GM23338 (cell line): ENCODE results near the gene ADCY7. TPM values are rescaled to one million over a fixed set of nuclear protein-coding genes. Genes with fewer than 3 reads are reported as not detected.

Experiments
- ATAC-seq: fragments of 200-7000 bp; cut with Tn5 transposase; 3 replicates; pipeline ENCODE4 v1.9.1; 2020
- DNase-seq: peaks from one replicate; pipeline ENCODE4 v3.0.0-alpha.2; 2015; ENCODE audit warnings: low spot score
- H2AFZ ChIP-seq: fragments of 200-600 bp; sonication (generic); 2 replicates; pipeline ENCODE4 v1.8.0; 2016; ENCODE audit warnings: antibody characterized with exemption, mild to moderate bottlenecking, moderate library complexity
- H3F3A ChIP-seq: fragments of 200-600 bp; sonication (generic); replicated peaks from 2 replicates; pipeline ENCODE4 v1.8.0; 2017; ENCODE audit warnings: antibody characterized with exemption, mixed run types, low read depth
- H3K27ac ChIP-seq: fragments of 200-600 bp; sonication (generic); 2 replicates; pipeline ENCODE4 v1.6.1; 2016; ENCODE audit warnings: low read depth
- H3K27me3 ChIP-seq: fragments of 200-600 bp; sonication (generic); 2 replicates; pipeline ENCODE4 v1.8.0; 2016; ENCODE audit warnings: mild to moderate bottlenecking, mixed run types, moderate library complexity; ENCODE audit not compliant: insufficient read depth
- H3K36me3 ChIP-seq: fragments of 200-600 bp; sonication (generic); 2 replicates; pipeline ENCODE4 v1.8.0; 2016; ENCODE audit warnings: mild to moderate bottlenecking; ENCODE audit not compliant: insufficient read depth
- H3K4me1 ChIP-seq: fragments of 200-600 bp; sonication (generic); 2 replicates; pipeline ENCODE4 v1.8.0; 2016; ENCODE audit warnings: mild to moderate bottlenecking, moderate library complexity; ENCODE audit not compliant: insufficient read depth
- H3K4me2 ChIP-seq: fragments of 200-600 bp; sonication (generic); 2 replicates; pipeline ENCODE4 v1.7.1; 2017; ENCODE audit warnings: mixed run types
- H3K4me3 ChIP-seq: fragments of 200-600 bp; sonication (generic); 2 replicates; pipeline ENCODE4 v1.6.1; 2016; ENCODE audit warnings: mixed run types
- H3K79me2 ChIP-seq: fragments of 200-600 bp; sonication (generic); replicated peaks from 2 replicates; pipeline ENCODE4 v1.8.0; 2017; ENCODE audit warnings: mild to moderate bottlenecking; ENCODE audit not compliant: insufficient read depth
- H3K9me2 ChIP-seq: fragments of 200-600 bp; sonication (generic); 2 replicates; pipeline ENCODE4 v1.8.0; 2017; ENCODE audit not compliant: insufficient read depth
- H4K20me1 ChIP-seq: fragments of 200-600 bp; sonication (generic); replicated peaks from 2 replicates; pipeline ENCODE4 v1.8.0; 2017; ENCODE audit warnings: mild to moderate bottlenecking; ENCODE audit not compliant: insufficient read depth
- H3K27ac Mint-ChIP-seq: 2 replicates; pipeline ENCODE4 v1.8.0; 2020; ENCODE audit warnings: inconsistent platforms, mild to moderate bottlenecking, moderate library complexity, mixed read lengths
- H3K27me3 Mint-ChIP-seq: 3 replicates; pipeline ENCODE4 v1.8.0; 2022; ENCODE audit warnings: low read depth, mild to moderate bottlenecking, moderate library complexity, mixed read lengths, inconsistent platforms; ENCODE audit not compliant: insufficient read depth, poor library complexity
- H3K36me3 Mint-ChIP-seq: 3 replicates; pipeline ENCODE4 v1.8.0; 2021; ENCODE audit warnings: low read depth, mild to moderate bottlenecking, inconsistent platforms, moderate library complexity, mixed read lengths
- H3K4me1 Mint-ChIP-seq: 3 replicates; pipeline ENCODE4 v1.8.0; 2020; ENCODE audit warnings: mild to moderate bottlenecking, inconsistent platforms, mixed read lengths
- H3K4me3 Mint-ChIP-seq: 3 replicates; pipeline ENCODE4 v1.8.0; 2021; ENCODE audit warnings: moderate library complexity, mild to moderate bottlenecking, inconsistent platforms, mixed read lengths
- H3K9me3 Mint-ChIP-seq: 3 replicates; pipeline ENCODE4 v1.8.0; 2020; ENCODE audit warnings: moderate library complexity, mild to moderate bottlenecking, inconsistent platforms, mixed read lengths
- CREB1 ChIP-seq: fragments of 250-450 bp; sonication (Bioruptor Pico); IDR thresholded peaks from 2 replicates; pipeline ENCODE4 v1.5.0; 2020; ENCODE audit warnings: low read depth, mild to moderate bottlenecking, moderate library complexity
- ETS1 ChIP-seq: IDR thresholded peaks from 2 replicates; pipeline ENCODE4 v1.6.1; 2016; ENCODE audit warnings: antibody characterized with exemption
- EZH2 ChIP-seq: fragments of 200-600 bp; sonication (generic); IDR thresholded peaks from one replicate; pipeline ENCODE4 v1.8.0; 2017; ENCODE audit warnings: antibody characterized with exemption, mild to moderate bottlenecking, low read depth; ENCODE audit not compliant: unreplicated experiment
- EZH2phosphoT487 ChIP-seq: fragments of 200-600 bp; sonication (generic); IDR thresholded peaks from one replicate; pipeline ENCODE4 v1.8.1; 2018; ENCODE audit warnings: antibody characterized with exemption; ENCODE audit not compliant: unreplicated experiment
- JUNB ChIP-seq: IDR thresholded peaks from one replicate; pipeline ENCODE4 v1.6.1; 2016; ENCODE audit warnings: antibody characterized with exemption; ENCODE audit not compliant: unreplicated experiment
- NANOG ChIP-seq: IDR thresholded peaks from 2 replicates; pipeline ENCODE4 v1.6.1; 2016; ENCODE audit warnings: antibody characterized with exemption, borderline replicate concordance
- POLR2AphosphoS5 ChIP-seq: IDR thresholded peaks from 2 replicates; pipeline ENCODE4 v1.6.1; 2016; ENCODE audit warnings: antibody characterized with exemption, low read depth
- STAT1 ChIP-seq: IDR thresholded peaks from one replicate; pipeline ENCODE4 v1.6.1; 2016; ENCODE audit warnings: antibody characterized with exemption; ENCODE audit not compliant: unreplicated experiment
- ZNF114 ChIP-seq: fragments of 250-450 bp; sonication (Bioruptor Pico); IDR thresholded peaks from 2 replicates; pipeline ENCODE4 v1.5.0; 2020; ENCODE audit warnings: mild to moderate bottlenecking, moderate library complexity
- ZNF331 ChIP-seq: fragments of 250-450 bp; sonication (Bioruptor Pico); IDR thresholded peaks from 2 replicates; pipeline ENCODE4 v1.5.0; 2020; ENCODE audit warnings: low read depth, mild to moderate bottlenecking, moderate library complexity
- ZNF462 ChIP-seq: fragments of 250-450 bp; sonication (Bioruptor Pico); IDR thresholded peaks from 2 replicates; pipeline ENCODE4 v1.5.0; 2020; ENCODE audit warnings: mild to moderate bottlenecking, moderate library complexity
- polyA plus RNA-seq: library from polyadenylated mRNA; unstranded; fragments of >200 nt; fragmentation: Nextera tagmentation; extraction: Ambion mirVana; gene quantifications from 2 replicates; pipeline ENCODE4 v1.2.1, GENCODE V29; 2016
- total RNA-seq: library from RNA; depleted of rRNA; stranded (reverse); fragments of >200 nt; shearing (Covaris generic); gene quantifications from 2 replicates; pipeline ENCODE4 v1.2.3, GENCODE V29; 2014
- TF ChIP-seq, protein P1 (sequence below): IDR thresholded peaks from one replicate; pipeline ENCODE4 v1.6.1; 2018; ENCODE audit warnings: antibody characterized with exemption; ENCODE audit not compliant: unreplicated experiment

Gene ADCY7
- total and polyA plus RNA-seq, 2 experiments from 2014 or later = 2.4 to 10.5 TPM

GRCh38 chr16:50279504-50279865 lies 13.1 kb downstream of the ADCY7 start:
- Mint-ChIP-seq H3K4me1 (peaks cover 20% of the 10 kb centered on the region), H3K36me3 (no peaks in the 10 kb centered on the region), H3K4me3 (no peak overlapping the region), H3K27me3 (peaks cover 2% of the 10 kb centered on the region), H3K27ac (no peak overlapping the region), H3K9me3 (no peaks in the 10 kb centered on the region)
- H3K36me3 ChIP-seq = no peaks in the 10 kb centered on the region
- no peak overlapping the region for H2AFZ ChIP-seq
- no peaks in the 10 kb centered on the region for H3K79me2 ChIP-seq
- DNase-seq (no peak), ATAC-seq (peak; percentile 45)
- H3K27me3 ChIP-seq = no peaks in the 10 kb centered on the region
- H3K4me1 ChIP-seq = peaks cover 11% of the 10 kb centered on the region
- TF ChIP-seq JUNB (no peak), ZNF331 (CRISPR knock-in tag) (no peak), POLR2AphosphoS5 (no peak), NANOG (no peak), STAT1 (no peak), ETS1 (no peak), CREB1 (CRISPR knock-in tag) (no peak), EZH2phosphoT487 (no peak)
- no peaks in the 10 kb centered on the region; the same call in 1 of the 2 replicates for H4K20me1 ChIP-seq
- peak overlapping the region; percentile 42; the same call in 1 of the 2 replicates for H3K4me2 ChIP-seq
- H3K9me2 ChIP-seq = no peaks in the 10 kb centered on the region
- no peaks in the 10 kb centered on the region for H3F3A ChIP-seq
- no peak overlapping the region for H3K4me3 ChIP-seq
- H3K27ac ChIP-seq = peak overlapping the region; percentile 36; the same call in 1 of the 2 replicates

DNA sequence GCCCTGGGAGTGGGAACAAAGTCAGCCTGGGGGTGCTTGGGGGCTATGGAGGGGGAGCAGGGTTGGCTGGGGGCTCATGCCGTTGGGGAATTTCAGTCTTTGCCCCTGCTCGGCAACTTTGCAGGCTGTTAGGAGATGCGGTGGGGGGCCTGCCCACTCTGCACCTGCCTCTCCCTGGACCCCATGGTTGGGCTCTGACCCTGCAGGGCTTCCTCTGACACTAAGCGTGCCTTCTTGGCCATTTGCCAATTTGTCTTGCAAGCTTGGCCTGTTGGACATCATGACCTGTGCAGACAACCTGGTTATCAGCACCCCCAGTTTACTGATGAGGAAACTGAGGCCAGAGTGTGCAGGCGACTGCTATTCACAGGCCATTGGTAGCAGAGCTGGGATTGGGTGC lies 14.6 kb downstream of the ADCY7 start:
- peaks cover 2% of the 10 kb centered on the region for H3K27me3 Mint-ChIP-seq
- TF ChIP-seq EZH2 (no peak), EZH2phosphoT487 (no peak), ZNF331 (CRISPR knock-in tag) (no peak), CREB1 (CRISPR knock-in tag) (no peak), ZNF114 (CRISPR knock-in tag) (no peak), STAT1 (no peak), ZNF462 (CRISPR knock-in tag) (no peak), JUNB (no peak)
- TF ChIP-seq, protein P1, sequence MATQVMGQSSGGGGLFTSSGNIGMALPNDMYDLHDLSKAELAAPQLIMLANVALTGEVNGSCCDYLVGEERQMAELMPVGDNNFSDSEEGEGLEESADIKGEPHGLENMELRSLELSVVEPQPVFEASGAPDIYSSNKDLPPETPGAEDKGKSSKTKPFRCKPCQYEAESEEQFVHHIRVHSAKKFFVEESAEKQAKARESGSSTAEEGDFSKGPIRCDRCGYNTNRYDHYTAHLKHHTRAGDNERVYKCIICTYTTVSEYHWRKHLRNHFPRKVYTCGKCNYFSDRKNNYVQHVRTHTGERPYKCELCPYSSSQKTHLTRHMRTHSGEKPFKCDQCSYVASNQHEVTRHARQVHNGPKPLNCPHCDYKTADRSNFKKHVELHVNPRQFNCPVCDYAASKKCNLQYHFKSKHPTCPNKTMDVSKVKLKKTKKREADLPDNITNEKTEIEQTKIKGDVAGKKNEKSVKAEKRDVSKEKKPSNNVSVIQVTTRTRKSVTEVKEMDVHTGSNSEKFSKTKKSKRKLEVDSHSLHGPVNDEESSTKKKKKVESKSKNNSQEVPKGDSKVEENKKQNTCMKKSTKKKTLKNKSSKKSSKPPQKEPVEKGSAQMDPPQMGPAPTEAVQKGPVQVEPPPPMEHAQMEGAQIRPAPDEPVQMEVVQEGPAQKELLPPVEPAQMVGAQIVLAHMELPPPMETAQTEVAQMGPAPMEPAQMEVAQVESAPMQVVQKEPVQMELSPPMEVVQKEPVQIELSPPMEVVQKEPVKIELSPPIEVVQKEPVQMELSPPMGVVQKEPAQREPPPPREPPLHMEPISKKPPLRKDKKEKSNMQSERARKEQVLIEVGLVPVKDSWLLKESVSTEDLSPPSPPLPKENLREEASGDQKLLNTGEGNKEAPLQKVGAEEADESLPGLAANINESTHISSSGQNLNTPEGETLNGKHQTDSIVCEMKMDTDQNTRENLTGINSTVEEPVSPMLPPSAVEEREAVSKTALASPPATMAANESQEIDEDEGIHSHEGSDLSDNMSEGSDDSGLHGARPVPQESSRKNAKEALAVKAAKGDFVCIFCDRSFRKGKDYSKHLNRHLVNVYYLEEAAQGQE = no peak

More for the DNA sequence above, 14.6 kb downstream of the ADCY7 start:
- Histone ChIP-seq H3K79me2 (no peaks in the 10 kb centered on the region), H3F3A (no peaks in the 10 kb centered on the region), H3K27ac (no peak overlapping the region), H3K27me3 (no peaks in the 10 kb centered on the region), H2AFZ (no peak overlapping the region), H3K4me1 (peaks cover 11% of the 10 kb centered on the region), H3K4me3 (no peak overlapping the region), H3K36me3 (no peaks in the 10 kb centered on the region), H4K20me1 (no peaks in the 10 kb centered on the region; the same call in 1 of the 2 replicates), H3K4me2 (no peak overlapping the region), H3K9me2 (no peaks in the 10 kb centered on the region)
- peaks cover 20% of the 10 kb centered on the region for H3K4me1 Mint-ChIP-seq
- ATAC-seq = no peak
- no peak overlapping the region for H3K27ac Mint-ChIP-seq
- no peaks in the 10 kb centered on the region for H3K36me3 Mint-ChIP-seq
- no peaks in the 10 kb centered on the region for H3K9me3 Mint-ChIP-seq
- no peak overlapping the region for H3K4me3 Mint-ChIP-seq
- no peak for DNase-seq
